ENCODE data around the gene ACER3.
"Not testable (repeated sequence)": the region's sequence is repeated elsewhere in the genome, so short reads cannot be mapped to it uniquely, and the experiment has no call there.

The ACER3 gene

DNA sequence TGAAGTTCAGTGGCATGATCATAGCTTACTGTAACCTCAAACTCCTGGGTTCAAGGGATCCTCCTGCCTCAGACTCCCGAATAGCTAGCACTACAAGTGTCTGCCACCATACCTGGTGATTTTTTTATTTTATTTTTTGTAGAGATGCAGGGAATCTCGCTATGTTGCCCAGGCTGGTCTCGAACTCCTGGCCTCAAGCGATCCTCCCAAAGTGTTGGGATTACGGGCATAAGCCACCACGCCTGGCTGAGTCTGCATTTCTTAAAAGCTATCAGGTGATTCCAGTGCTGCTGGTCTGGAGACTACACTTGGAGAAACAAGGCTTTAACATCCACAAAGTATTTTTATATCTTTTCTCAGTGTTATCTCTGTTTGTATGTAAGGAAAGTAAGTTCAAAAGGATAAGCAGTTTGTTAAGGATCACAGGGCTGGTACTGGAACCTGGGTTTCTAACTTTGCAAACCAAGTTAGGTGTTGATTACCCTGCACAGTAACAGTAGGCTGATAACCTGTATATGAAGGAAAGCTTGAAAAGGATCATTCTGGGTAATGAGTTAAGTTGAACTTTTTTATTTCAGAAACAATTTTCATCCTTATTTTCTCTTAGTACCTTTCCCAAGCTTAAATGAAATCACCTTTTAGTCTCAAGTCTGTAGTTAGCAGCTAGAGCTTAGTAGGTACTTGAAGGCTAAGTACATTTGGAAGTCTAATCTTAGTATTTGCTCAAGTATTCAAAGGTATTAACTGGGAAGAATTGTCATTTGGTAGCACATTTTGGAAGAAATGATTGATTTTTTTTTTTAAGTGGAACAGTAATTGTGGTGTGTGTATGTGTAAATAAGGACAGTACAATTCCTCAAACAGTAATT, 12.5 kb downstream of the ACER3 start:
- H3K4me3 ChIP-seq (ENCODE audit: low read depth, low read length), result no peak overlapping the region

DNA sequence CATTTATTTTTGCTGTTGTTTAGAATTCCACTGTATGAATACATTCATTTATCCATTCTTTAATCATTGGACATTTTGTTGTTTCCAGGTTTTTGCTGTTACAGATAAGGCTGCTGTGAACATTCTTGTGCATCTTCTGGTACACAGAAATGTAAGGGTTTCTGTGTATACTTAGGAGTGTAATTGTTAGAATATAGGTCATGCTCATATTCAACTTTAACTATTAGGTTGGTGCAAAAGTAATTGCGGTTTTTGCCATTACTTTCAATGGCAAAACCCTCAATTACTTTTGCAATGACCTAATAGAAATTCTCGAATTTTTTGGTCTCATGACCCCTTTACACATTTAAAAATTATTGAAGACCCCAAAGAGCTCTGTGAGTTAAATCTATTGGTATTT, 17.3 kb downstream of the ACER3 start:
- no peak overlapping the region for H3K4me3 ChIP-seq (ENCODE audit: low read depth, low read length)

DNA sequence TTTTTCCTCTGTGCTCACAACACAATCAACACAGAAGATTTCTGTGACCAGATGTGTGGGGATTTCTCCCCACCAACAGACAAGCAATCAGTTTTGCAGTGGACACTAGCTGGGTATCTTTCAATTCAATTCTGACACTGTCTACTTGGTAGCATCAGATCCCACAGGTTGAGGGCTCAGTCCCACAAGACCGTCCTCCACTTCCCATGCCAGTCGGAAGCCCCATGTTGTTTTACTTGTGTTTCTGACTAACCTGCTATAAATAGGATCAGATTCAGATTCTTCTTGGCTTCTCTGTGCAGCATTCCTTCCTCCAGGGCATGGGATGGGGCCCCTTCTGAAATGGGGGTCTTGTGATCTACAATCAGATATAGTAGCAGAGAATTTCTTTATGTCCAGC, 19.6 kb downstream of the ACER3 start:
- no peak overlapping the region for H3K4me3 ChIP-seq (ENCODE audit: low read depth, low read length)

DNA sequence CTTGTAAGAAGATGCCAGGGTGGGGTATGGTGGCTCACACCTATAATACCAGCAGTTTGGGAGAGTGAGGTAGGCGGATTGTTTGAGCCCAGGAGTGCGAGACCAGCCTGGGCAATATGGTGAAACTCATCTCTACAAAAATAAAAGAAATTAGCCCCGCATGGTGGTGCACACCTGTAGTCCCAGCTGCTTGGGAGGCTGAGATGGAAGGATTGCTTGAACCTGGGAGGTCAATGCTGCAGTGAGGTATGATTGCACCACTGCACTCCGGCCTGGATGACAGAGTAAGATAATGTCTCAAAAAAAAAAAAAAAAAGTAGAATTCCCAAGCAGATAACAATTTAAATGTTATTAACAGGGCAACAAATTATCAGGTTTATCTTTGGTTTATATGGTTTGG, 20.2 kb downstream of the ACER3 start:
- H3K4me3 ChIP-seq (ENCODE audit: low read depth, low read length), result no peak overlapping the region

DNA sequence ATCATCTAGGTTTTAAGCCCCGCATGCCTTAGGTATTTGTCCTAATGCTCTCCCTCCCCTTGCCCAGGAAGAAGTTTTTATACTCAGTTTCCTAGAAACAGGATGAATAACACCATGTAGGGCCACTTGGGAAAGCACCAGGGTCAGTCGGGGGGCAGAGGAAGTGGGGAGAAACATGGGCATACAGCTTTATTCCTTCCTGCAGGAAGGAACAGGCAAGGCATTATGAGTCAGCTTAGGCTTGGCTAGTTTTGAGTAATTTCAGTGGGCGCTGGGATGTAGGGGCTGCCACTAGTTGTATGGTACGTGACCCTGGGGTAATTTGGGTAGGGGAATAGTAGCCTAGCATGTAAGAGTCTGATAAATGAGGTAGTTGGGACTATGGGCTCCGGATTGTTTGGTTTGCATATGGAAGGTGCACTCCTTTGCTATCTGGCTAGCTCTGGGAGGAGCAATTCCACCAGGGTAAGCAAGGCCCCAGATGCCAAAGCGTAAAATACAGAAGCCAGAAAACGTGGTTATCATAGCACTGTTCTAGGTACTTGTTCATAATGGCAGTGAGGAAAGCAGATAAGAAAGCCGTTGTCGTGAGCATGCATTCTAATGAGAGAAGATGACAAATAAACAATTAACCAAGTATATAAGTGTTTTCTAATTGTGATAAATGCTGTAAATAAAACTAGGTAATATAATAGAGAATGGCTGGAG, 24.8 kb downstream of the ACER3 start:
- H3K4me3 ChIP-seq (ENCODE audit: low read depth, low read length), result no peak overlapping the region

DNA sequence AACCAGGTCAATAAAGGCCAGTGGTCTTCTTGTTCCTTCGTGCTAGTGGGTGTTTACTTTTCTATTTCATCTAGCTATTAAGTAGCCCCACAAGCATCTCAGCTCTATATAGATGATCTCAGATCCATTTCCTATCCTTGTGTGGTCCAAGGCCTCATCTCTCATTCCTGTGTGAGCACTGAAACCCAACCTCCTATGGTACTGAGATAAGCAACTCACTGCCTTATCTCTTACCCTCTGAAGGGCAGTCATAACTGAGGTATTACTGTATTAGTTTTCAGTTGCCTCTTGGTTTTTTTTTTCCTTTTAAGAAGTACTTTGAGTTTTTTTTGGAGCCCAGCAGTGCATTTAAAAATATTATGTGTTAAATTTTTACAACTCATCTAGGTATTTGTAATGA, 28.3 kb downstream of the ACER3 start:
- no peak overlapping the region for H3K4me3 ChIP-seq (ENCODE audit: low read depth, low read length)

DNA sequence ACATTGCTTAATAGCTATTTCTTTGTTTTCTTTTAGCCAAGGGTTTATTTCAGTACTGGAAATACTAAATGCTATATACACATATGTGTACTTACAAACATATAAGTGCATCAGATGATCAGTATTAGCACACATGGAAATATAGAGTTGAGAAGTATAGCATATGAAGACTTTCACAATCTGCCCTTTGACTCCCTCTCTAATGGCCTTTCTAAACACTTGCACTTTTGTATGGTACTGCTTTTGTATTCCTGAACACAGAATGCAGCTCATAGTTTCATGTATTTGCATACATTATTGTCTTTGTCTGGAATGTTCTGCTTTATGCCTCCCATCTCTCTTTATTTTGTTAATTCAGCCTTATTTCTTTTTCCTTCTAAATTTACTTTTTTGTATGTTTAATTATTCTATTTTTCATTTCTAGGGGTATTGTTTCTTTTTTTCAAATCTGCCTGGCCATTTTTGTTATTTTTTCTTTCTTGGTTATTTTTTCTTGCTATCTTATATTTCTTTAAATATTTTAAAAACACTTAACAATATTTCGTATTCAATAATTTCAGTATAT, 28.8 kb downstream of the ACER3 start:
- H3K4me3 ChIP-seq (ENCODE audit: low read depth, low read length), result no peak overlapping the region

DNA sequence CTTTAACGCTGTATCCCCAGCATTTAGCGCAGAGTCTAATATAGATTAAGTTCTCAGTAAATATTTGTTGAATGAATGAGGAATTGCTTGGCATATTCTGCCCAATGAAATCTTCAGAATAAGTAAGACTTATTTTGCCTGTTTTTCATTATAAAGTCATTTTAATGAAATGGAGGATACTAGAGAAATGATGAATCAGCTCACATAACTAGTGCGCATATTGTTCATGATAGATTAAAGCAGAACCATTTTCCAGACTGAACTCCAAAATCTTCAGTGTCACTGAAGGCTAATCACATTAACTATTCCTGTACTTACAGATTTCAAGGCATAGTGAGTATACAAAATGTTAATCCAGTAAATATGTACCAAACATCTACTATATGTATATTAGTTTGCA, 29.6 kb downstream of the ACER3 start:
- no peak overlapping the region for H3K4me3 ChIP-seq (ENCODE audit: low read depth, low read length)

DNA sequence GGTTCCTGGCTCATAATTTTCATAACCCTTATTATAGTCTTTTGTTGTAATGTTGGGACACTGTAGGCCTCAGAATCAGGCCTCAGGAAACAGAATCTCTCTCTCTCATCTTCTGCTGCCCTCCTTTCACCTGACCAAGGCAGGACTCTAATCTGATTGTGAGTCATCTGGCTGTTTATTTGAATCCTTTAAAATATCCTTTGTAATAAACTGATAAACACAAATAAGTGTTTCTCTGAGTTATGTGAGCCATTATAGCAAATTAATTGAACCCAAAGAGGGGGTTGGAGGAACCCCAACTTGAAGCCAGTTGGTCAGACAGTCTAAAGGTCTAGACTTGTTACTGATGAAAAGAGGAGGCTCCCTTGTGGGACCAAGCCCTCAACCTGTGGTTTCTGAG, 30.6 kb downstream of the ACER3 start:
- H3K4me3 ChIP-seq (ENCODE audit: low read depth, low read length), result no peak overlapping the region

DNA sequence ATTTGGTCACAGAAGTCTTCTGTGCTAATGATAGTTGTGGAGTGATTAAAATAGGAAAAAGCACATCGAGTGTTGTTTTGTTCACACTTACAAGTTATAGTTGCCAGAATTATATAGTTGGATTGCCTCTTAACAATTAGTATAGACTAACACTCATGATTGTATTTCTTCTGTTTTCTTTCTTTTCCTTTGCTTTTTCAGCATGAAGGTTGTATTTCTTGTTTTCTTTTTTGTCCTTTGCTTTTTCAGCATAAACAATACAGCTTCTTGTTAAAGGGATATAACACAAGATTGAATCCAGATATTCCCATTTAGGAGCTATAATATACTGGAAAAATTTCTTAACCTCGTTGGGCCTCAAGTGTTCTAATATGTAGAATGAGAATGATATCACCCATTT, 31.1 kb downstream of the ACER3 start:
- no peak overlapping the region for H3K4me3 ChIP-seq (ENCODE audit: low read depth, low read length)

DNA sequence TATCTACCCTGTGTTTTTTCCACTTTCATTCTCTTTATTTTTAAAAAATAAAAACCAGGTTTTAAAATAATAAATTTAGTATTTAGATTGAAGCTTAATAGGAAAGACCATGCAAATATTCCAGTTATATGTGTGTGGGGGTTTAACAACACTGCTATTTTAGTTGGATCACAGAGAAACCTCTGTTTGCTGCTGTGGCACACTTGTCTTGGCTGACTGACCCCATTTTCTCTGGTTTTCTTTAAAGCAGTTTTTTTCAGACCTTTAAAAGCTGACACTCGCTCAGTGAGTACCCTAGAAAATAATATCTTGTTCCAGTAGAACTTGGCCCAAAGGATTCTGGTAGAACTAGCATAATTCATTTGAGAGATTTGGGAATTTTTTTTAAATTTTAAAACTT, 31.6 kb downstream of the ACER3 start:
- H3K4me3 ChIP-seq (ENCODE audit: low read depth, low read length), result no peak overlapping the region

DNA sequence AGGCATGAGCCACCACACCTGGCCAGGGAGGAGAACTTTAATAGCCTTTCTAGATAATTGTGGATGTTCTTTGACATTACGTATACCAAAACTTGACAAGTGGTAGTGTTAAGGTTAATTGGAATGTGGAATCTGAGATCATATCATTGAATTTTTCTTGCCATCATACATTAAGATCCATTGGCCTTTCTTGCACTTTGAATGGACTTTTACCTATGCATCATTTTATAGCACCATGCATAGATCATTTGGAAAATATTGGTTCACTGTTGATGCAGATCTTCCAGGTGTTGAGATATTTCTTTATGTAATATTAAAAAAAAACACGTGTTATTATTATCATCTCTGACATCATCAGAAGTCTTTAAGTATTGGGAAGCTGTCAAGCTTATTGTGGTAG, 36.5 kb downstream of the ACER3 start:
- H3K4me3 ChIP-seq (ENCODE audit: low read depth, low read length), result no peak overlapping the region

DNA sequence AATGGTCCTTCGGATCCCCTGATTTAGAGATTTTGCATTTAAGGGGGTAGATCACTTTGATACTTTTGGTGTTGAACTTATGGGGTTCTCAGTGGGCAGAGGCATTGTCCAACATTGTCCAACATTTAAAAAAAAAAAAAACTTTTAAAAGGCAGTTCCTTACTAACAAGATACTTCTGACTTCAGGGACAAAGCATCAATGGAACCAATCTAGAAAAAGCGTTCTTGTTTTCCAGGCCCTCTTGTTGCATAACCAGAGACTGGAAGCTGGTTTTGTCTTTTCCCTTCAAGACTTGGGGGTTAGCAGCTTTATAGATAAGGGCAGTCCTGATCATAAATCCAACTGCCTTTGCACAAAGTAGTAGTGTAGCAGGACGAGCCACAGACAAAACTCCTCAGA, 40.4 kb downstream of the ACER3 start:
- H3K4me3 ChIP-seq (ENCODE audit: low read depth, low read length), result no peak overlapping the region

DNA sequence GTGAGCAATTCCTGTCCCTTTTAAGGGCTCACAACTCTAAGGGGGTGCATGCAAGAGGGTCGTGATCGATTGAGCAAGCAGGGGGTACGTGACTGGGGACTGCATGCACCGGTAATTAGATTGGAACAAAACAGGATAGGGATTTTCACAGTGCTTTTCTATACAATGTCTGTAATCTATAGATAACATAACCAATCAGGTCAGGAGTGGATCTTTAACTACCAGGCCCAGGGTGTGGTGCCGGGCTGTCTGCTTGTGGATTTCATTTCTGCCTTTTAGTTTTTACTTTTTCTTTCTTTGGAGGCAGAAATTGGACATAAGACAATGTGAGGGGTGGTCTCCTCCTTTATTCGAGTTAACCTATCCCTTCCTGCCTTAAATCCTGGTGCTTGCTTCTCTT, 40.9 kb downstream of the ACER3 start:
- H3K4me3 ChIP-seq (ENCODE audit: low read depth, low read length), result not testable (repeated sequence)

DNA sequence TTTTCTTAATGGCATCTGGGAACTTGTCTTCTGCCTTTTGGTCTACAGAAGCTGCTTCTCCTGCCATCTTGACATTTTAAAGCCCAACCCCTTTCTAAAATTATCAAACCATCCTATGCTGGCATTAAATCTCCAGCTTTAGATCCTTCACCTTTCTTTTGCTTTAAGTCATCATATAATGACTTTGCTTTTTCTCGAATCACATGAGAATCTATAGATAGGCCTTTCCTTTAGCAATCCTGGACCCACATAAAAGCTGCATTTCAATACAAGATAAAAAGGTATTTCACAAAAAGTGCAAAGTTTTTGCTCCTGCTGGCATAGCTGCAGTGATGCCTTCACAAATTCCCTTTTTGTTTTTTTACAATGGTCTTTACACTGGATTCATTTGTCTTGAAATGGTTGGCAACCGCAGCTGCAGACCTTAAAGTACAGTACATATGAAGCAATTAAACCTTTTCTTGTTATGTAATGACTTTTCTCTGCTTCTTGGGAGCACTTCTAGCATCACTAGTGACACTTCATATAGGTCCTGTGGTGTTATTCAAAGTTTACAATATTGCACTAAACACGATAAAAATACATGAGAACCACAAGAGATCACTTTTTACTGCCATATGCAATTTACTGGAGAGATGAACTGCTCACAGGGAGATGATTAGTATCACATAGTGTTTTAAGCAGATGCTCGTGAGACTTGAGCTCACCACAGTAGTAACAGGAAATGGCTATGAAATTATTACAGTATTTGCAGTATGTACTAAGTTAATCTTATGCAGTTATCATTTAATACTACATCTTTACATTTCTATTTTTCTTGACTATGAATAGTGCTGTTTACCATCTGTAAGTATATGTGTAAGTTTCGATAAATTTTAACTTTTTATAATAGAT, 41.6 kb downstream of the ACER3 start:
- no peak overlapping the region for H3K4me3 ChIP-seq (ENCODE audit: low read depth, low read length)

DNA sequence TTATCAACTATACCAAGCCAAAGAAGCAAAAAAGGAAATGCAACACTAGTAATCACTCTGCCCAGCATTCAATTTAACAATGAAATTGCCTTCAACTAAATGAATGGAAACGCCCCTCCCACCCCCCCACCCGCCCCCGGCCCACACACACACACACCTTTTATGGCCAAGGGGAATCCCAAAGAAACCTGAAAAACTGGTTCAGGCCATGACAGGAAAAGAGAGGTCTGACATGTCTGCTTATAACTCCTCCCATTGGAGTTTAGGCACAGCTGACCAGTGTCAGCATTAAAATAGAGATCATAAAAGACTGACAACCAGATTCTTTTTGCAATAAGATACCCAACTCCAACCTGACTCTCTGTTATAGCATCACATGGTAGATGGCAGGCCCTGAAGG, 42.6 kb downstream of the ACER3 start:
- no peak overlapping the region for H3K4me3 ChIP-seq (ENCODE audit: low read depth, low read length)

DNA sequence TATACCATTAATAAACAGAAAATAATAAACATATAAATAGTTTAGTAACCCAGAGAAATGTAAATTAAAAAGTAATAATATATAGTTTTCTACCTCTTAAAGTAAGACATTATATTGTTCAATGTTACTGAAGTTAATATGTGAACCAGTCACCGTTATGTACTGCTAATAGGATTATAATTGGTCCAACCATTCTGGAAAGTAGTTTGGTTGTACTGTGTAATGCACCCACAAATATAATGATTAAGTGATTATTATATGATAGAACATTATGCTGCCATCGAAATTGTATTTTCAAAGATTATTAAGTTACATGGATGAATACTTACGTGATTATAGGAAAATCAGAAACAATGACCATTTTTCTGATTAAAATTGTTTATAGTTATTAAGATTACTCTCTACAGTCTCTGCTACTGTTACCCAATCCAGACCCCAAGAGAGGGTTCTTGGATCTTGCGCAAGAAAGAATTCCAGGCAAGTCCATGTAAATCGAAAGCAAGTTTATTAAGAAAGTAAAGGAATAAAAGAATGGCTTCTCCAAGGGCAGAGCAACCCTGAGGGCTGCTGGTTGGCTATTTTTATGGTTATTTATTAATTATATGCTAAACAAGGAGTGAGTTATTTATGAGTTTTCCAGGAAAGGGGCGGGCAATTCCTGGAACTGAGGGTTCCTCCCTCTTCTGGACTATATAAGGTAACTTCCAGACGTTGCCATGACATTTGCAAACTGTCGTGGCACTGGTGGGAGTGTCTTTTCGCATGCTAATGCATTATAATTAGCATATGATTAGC, 50.1 kb downstream of the ACER3 start:
- no peak overlapping the region for H3K4me3 ChIP-seq (ENCODE audit: low read depth, low read length)

DNA sequence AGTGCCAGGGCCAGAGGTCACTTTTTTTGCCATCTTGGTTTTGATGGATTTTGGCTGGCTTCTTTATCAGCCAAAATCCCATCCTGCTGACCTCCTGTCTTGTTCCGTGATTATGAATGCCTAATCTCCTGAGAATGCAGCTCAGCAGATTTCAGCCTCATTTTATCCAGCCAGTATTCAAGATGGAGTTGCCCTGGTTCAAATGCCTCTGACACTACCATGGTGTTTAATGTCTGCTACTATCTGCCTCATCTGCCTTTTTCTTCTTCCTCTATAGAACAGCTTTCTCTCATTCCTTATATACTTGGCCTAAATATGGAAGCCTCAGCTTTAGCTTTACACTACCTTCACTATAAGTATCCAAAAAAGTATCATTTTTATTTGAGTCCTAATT, 50.7 kb downstream of the ACER3 start:
- H3K4me3 ChIP-seq (ENCODE audit: low read depth, low read length), result no peak overlapping the region

DNA sequence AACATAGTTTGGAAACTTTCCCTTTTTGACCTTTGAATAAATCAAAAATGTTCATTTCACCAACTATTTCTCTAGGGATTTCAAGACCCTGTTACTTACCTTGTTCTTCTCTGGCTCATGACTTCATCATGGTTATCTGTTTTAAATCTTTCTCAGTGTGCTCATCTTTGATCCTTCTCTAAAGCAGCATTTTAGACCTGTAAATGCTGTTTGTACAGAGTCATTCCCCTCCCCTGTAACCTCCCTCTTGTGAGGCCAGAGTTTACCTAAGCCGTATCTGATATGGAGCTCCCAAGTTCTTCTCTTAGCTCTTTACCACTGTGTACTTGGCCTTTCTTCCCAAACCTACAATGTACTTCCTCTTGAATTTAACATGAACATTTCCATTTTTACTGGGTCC, 56.0 kb downstream of the ACER3 start:
- H3K4me3 ChIP-seq (ENCODE audit: low read depth, low read length), result no peak overlapping the region

DNA sequence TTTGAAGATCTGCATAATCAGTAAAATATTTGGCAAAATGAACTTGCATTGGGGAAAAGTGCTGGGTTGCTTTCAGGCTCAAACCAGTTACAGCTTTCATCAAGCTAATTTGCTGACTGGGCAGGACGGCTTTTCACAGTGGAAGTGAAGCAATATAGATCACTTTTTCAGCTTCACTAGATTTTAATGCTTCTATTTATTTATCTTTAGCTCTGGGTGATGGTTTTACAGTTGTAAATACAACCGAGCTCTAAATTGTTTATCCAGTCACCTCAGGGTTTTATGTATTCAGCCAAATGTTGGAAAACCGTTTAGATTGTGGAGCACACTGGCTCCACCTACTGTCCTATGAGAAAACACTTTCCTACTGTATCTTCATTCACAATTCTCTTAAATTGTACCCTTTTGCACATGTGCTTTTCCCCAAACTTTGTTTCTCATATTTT, 58.2 kb downstream of the ACER3 start:
- H3K4me3 ChIP-seq (ENCODE audit: low read depth, low read length), result no peak overlapping the region

Data from iPS-11a (cell line).